Thyroid gland (tissue), 4 donors: ENCODE measurements around the gene EIF4G2. TPM values are rescaled to one million over a fixed set of nuclear protein-coding genes. Genes with fewer than 3 reads are reported as not detected.

ENCODE experiments used
- DNase-seq, 2 donors: peaks; one replicate each; pipeline ENCODE4 v3.0.0-alpha.2; 2019
- H3K27ac ChIP-seq, 3 donors: fragments of 200-600 bp; sonication (generic); 1 replicate in 2 of 3; 2 replicates in 1 of 3; pipeline ENCODE4 v1.5.1; 2016 to 2019; ENCODE audit warnings: mild to moderate bottlenecking in 1 of 3, moderate library complexity in 1 of 3
- H3K27me3 ChIP-seq: fragments of 200-600 bp; sonication (generic); one replicate; pipeline ENCODE4 v1.5.1; 2019
- H3K36me3 ChIP-seq, 2 donors: fragments of 200-600 bp; sonication (generic); one replicate each; pipeline ENCODE4 v1.5.1; 2016 to 2019
- H3K4me1 ChIP-seq, 2 donors: fragments of 200-600 bp; sonication (generic); one replicate each; pipeline ENCODE4 v1.5.1; 2017 to 2019
- H3K4me3 ChIP-seq, 3 donors: fragments of 200-600 bp; sonication (generic); replicated peaks in 1 of 3; 1 replicate in 2 of 3; 2 replicates in 1 of 3; pipeline ENCODE4 v1.5.1; 2016; ENCODE audit warnings: mild to moderate bottlenecking in 1 of 3
- H3K9me3 ChIP-seq: fragments of 200-600 bp; sonication (generic); one replicate; pipeline ENCODE4 v1.5.1; 2017
- CTCF ChIP-seq, 6 experiments: fragments of 200-600 bp in 3 of 6; fragments of 450-650 bp in 3 of 6; sonication (generic) in 3 of 6; IDR thresholded peaks; one replicate each; pipeline ENCODE4 v1.5.1; 2016 to 2019; ENCODE audit warnings: antibody characterized with exemption in 6 of 6, mild to moderate bottlenecking in 2 of 6, inconsistent platforms in 1 of 6, moderate library complexity in 1 of 6
- POLR2A ChIP-seq, 2 donors: fragments of 450-650 bp; IDR thresholded peaks; one replicate each; pipeline ENCODE4 v1.6.1; 2017; ENCODE audit warnings: antibody characterized with exemption in 2 of 2, mild to moderate bottlenecking in 2 of 2, moderate library complexity in 1 of 2
- WGBS, 2 donors: methylation state at CpG; one replicate each; pipeline ENCODE4 v1.1.5; 2017; 5-methylcytosine and 5-hydroxymethylcytosine counted together
- intact Hi-C: fragments of 100-400 bp; cut with DNase I; formaldehyde crosslinking; loops from one replicate; pipeline ENCODE4 v1.15.1; 2023
- small RNA-seq: library from RNA; depleted of rRNA; stranded (forward); fragments of <200 nt; gene quantifications from one replicate; pipeline ENCODE3, GENCODE V24; 2016
- total RNA-seq, 4 donors: library from RNA; depleted of rRNA; stranded (reverse); fragments of >200 nt; gene quantifications; one replicate each; pipeline ENCODE4 v1.2.3, GENCODE V29; 2016

Gene EIF4G2
- total RNA-seq, 4 donors from 2014 or later: 501 to 609 (median 578) TPM

DNA sequence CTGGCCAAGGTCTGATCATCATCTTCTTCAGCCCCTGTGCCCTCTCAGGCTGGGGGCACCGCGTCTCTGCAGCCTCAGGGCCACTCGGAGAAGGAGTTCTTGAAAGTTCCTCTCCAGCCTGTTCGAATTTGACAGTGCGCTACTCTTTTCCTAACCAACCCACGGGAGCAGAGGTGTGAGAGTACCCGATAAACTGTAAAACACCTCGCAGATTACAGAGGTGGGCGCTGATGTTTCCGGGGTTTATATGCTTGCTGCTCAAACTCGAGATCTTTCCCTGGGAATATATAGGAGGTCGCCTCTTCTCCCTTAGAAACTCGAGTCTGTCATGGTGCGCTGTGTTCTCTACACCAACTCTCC, 57.2 kb downstream of the EIF4G2 start:
- TF ChIP-seq POLR2A (IDR thresholded peaks at IDR 0.05): no peak
- TF ChIP-seq CTCF (IDR thresholded peaks at IDR 0.05): no peak
- Histone ChIP-seq H3K27ac (peak overlapping the region; percentile 86 to 98 (median 87)), H3K36me3 (peaks cover 9 to 11% of the 10 kb centered on the region in 2 donors), H3K27me3 (no peaks in the 10 kb centered on the region), H3K4me3 (peak overlapping the region; percentile 76 to 98 (median 78)), H3K4me1 (peaks cover 6 to 11% of the 10 kb centered on the region in 2 donors), H3K9me3 (no peaks in the 10 kb centered on the region)
- intact Hi-C loops: no loop called here
- WGBS, 2 donors: 1% methylated on average over 14 of the region's 14 CpGs
- DNase-seq: no peak

DNA sequence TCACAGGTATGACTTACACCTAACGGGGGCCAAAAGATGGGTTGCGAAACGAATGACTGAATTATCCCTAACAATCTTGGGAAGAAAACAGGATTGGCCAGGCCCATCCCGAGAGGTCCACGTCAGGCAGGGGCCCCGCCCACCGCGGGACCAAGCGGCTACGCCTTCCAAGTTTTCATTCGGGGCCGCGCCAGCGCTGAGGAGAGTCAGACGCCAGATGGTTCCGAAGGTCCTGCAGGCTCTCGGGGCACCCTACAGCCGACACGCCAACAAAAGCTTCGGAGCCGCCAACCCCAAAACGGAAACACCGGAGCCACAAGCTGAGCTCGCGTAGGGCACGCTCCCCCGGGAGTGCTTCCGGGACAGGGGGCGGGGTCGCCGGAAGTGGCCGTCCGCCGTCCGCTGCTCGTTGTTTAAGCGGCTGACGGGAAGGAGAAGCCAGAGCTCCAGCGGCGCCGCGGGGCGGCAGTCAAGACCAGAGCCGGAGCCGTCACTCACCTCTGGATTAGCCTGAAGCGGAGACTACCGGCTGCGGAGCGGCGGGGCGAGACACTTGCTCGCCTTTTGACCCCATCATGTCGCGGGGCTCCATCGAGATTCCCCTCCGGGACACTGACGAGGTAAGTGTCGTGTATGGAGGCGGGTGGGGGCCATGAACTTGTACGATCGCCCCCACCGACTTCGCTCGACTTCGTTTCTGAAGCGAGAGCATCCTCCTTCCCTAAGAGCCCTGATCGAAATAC, 57.7 kb downstream of the EIF4G2 start, which contains the start of gene CTR9:
CTR9 (plus strand) TSS at position 409 of the 743 bp plus-strand sequence; CDS start at position 576, 167 bp downstream.
- intact Hi-C loops: no loop called here
- TF ChIP-seq POLR2A (IDR thresholded peaks at IDR 0.05) (peak in 1 of 2 donors; percentile 95), CTCF (IDR thresholded peaks at IDR 0.05) (no peak)
- Histone ChIP-seq H3K4me3 (peak within 1 kb of the TSS; percentile 76 to 98 (median 78)), H3K27ac (peak within 1 kb of the TSS; percentile 86 to 98 (median 87)), H3K9me3 (no peaks in the 10 kb centered on the region), H3K4me1 (peaks cover 6 to 11% of the 10 kb centered on the region in 2 donors), H3K36me3 (peaks cover 7 to 9% of the 10 kb centered on the region in 2 donors), H3K27me3 (no peaks in the 10 kb centered on the region)
- WGBS, 2 donors: 0 to 1% methylated on average over 25 to 53 of the region's 67 CpGs
- DNase-seq: peak; percentile 93

DNA sequence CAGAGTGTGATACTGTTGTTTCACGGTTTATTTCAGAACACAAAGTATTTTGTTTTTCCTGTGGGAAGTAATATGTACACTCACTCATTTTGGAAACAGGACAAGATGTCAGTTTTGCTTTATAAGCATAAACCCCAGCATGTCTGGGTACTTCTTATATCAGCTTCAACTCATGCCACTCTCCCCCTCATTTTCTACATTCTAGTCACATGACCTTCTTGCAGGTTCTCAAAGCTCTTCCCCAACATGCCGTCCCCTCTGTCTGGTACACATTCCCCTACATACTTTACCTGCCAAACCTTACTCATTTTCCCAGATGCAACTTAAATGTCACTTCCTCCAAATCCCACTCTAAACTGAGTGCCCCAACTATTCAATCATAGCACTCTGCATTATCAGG, 59.2 kb downstream of the EIF4G2 start:
- WGBS, 2 donors: 65 to 70% methylated on average over 2 of the region's 2 CpGs
- no peak for TF ChIP-seq POLR2A (IDR thresholded peaks at IDR 0.05)
- TF ChIP-seq CTCF (IDR thresholded peaks at IDR 0.05): no peak
- no peak overlapping the region for H3K27ac ChIP-seq
- DNase-seq: no peak
- intact Hi-C loops: no loop called here
- H3K27me3 ChIP-seq: no peaks in the 10 kb centered on the region
- no peaks in the 10 kb centered on the region for H3K9me3 ChIP-seq
- H3K4me1 ChIP-seq: peaks cover 6 to 11% of the 10 kb centered on the region in 2 donors
- H3K4me3 ChIP-seq: no peak overlapping the region
- H3K36me3 ChIP-seq: no peaks in the 10 kb centered on the region

- H3K27ac ChIP-seq: no peak overlapping the region
- H3K27me3 ChIP-seq: no peaks in the 10 kb centered on the region
- intact Hi-C loops: no loop called here
- no peak for DNase-seq
- TF ChIP-seq POLR2A (IDR thresholded peaks at IDR 0.05): no peak
- TF ChIP-seq CTCF (IDR thresholded peaks at IDR 0.05): no peak
- H3K36me3 ChIP-seq: no peaks in the 10 kb centered on the region
- H3K9me3 ChIP-seq: no peaks in the 10 kb centered on the region
- H3K4me3 ChIP-seq: no peak overlapping the region
- peaks cover 6 to 11% of the 10 kb centered on the region in 2 donors for H3K4me1 ChIP-seq
Observed at GRCh38 chr11:10747733-10748132, 61.0 kb downstream of the EIF4G2 start.

Small RNA genes lying within 50 kb of the gene (small RNA-seq; reads per million reads assigned to genes)
- not detected for gene SNORD97

Other genes with a start within 250 kb of the EIF4G2 start
- 100 to 1,000 TPM in 1 of 4 donors, 10 to 100 TPM in 3; 27.2 to 185 (median 73.5) TPM for gene LYVE1, start 240.3 kb downstream of the EIF4G2 start, total RNA-seq
- gene IRAG1, start 115.2 kb downstream of the EIF4G2 start, total RNA-seq: 10 to 100 TPM in 1 of 4 donors, 1 to 10 TPM in 3; 3.2 to 14.4 (median 5.8) TPM
- 10 to 100 TPM; 28.9 to 35.3 (median 31.7) TPM for gene CTR9, start 57.7 kb downstream of the EIF4G2 start, total RNA-seq
- 10 to 100 TPM; 42.9 to 58.6 (median 52.4) TPM for gene ZBED5, start 49.1 kb upstream of the EIF4G2 start, total RNA-seq